ENCODE data around the gene COPG2.
"Not testable (repeated sequence)": the region's sequence is repeated elsewhere in the genome, so short reads cannot be mapped to it uniquely, and the experiment has no call there.

Gene COPG2

GRCh38 chr7:130648580-130648979 lies 20.0 kb downstream of the COPG2 start:
- DNase-seq = no peak

- no peak for DNase-seq
These were observed 26.2 kb downstream of the COPG2 start for GRCh38 chr7:130642383-130642782.

GRCh38 chr7:130641497-130641896 lies 27.1 kb downstream of the COPG2 start:
- DNase-seq = no peak

GRCh38 chr7:130641040-130641439 lies 27.5 kb downstream of the COPG2 start:
- DNase-seq = no peak

GRCh38 chr7:130639388-130639787 lies 29.2 kb downstream of the COPG2 start:
- no peak for DNase-seq

GRCh38 chr7:130632111-130632510 lies 36.4 kb downstream of the COPG2 start:
- no peak for DNase-seq

- no peak for DNase-seq
These were observed 39.6 kb downstream of the COPG2 start for GRCh38 chr7:130628901-130629300.

- no peak for DNase-seq
These were observed 40.8 kb downstream of the COPG2 start for GRCh38 chr7:130627775-130628174.

- no peak for DNase-seq
These were observed 45.7 kb downstream of the COPG2 start for GRCh38 chr7:130622866-130623265.

GRCh38 chr7:130615583-130615982 lies 53.0 kb downstream of the COPG2 start:
- no peak for DNase-seq

- DNase-seq = no peak
These were observed 54.1 kb downstream of the COPG2 start for GRCh38 chr7:130614449-130614848.

- DNase-seq = no peak
These were observed 57.3 kb downstream of the COPG2 start for GRCh38 chr7:130611218-130611617.

GRCh38 chr7:130607066-130607465 lies 61.5 kb downstream of the COPG2 start:
- not testable (repeated sequence) for DNase-seq

- DNase-seq = no peak
These were observed 62.4 kb downstream of the COPG2 start for GRCh38 chr7:130606161-130606560.

GRCh38 chr7:130598056-130598455 lies 70.5 kb downstream of the COPG2 start:
- no peak for DNase-seq

- DNase-seq = no peak
These were observed 72.6 kb downstream of the COPG2 start for GRCh38 chr7:130595986-130596385.

GRCh38 chr7:130593033-130593432 lies 75.5 kb downstream of the COPG2 start:
- no peak for DNase-seq

GRCh38 chr7:130591464-130591863 lies 77.1 kb downstream of the COPG2 start:
- not testable (repeated sequence) for DNase-seq

- DNase-seq = not testable (repeated sequence)
These were observed 82.6 kb downstream of the COPG2 start for GRCh38 chr7:130585932-130586331.

- DNase-seq = not testable (repeated sequence)
These were observed 93.4 kb downstream of the COPG2 start for GRCh38 chr7:130575110-130575509.

- not testable (repeated sequence) for DNase-seq
These were observed 98.4 kb downstream of the COPG2 start for GRCh38 chr7:130570144-130570543.

GRCh38 chr7:130566898-130567280 lies 101.7 kb downstream of the COPG2 start:
- no peak for DNase-seq

- DNase-seq = no peak
These were observed 102.2 kb downstream of the COPG2 start for GRCh38 chr7:130566168-130566897.

- DNase-seq = no peak
These were observed 107.6 kb downstream of the COPG2 start for GRCh38 chr7:130560972-130561371.

- no peak for DNase-seq
These were observed 109.4 kb downstream of the COPG2 start for GRCh38 chr7:130559184-130559583.

All from NCI-H2107 (cell line).